ENCODE measurements around the gene PRDX5. TPM values are rescaled to one million over a fixed set of nuclear protein-coding genes. Genes with fewer than 3 reads are reported as not detected.
A peak's percentile ranks its signal among the peaks of the same experiment; 100 is the strongest.

Gene PRDX5
- total RNA-seq, 1 experiment from 2014 or later = 228 TPM

DNA sequence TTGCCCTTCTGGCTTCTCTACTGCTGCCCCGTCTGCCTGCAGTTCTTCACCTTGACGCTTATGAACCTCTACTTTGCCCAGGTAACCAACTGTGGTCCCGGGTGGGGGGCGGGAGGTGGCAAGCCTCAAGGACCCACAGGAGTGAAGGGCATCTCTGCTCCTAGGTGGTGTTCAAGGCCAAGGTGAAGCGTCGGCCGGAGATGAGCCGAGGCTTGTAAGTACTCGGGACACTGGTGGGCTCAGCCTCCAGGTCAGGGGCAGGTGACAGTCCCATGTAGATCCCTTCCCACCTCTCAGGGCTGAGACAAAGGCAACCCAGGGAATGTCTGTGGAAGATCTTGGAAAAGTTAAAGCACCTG is 31.1 kb upstream of the PRDX5 start:
- Histone ChIP-seq H3K4ac (ENCODE audit: low read depth, low read length) (no peak overlapping the region), H3K79me2 (ENCODE audit: insufficient read depth, low read length) (no peaks in the 10 kb centered on the region), H3K4me2 (ENCODE audit: insufficient read depth, insufficient read length, low read length) (no peak overlapping the region), H2BK20ac (ENCODE audit: low read depth, low read length, poor library complexity, severe bottlenecking) (no peak overlapping the region), H2BK12ac (ENCODE audit: insufficient read length, low read depth, low read length) (no peak overlapping the region), H3K14ac (ENCODE audit: insufficient read depth, low read length) (no peak overlapping the region), H3K9ac (ENCODE audit: extremely low read depth, insufficient read length, low read length) (no peak overlapping the region), H2BK120ac (ENCODE audit: low read depth, low read length, poor library complexity, severe bottlenecking) (no peak overlapping the region), H3K23me2 (ENCODE audit: insufficient read length, low read depth, low read length, poor library complexity, severe bottlenecking) (peaks cover 15% of the 10 kb centered on the region), H3K56ac (ENCODE audit: insufficient read length, low read depth, low read length) (no peak overlapping the region), H3K9me3 (ENCODE audit: control insufficient read depth, low read depth, low read length) (no peaks in the 10 kb centered on the region), H2AFZ (ENCODE audit: low read length) (no peak overlapping the region), H4K20me1 (ENCODE audit: control insufficient read depth, insufficient read depth, insufficient read length) (no peaks in the 10 kb centered on the region), H4K91ac (ENCODE audit: insufficient read length, low read depth, low read length) (no peak overlapping the region), H2BK5ac (ENCODE audit: insufficient read length, low read length) (no peak overlapping the region), H3K18ac (ENCODE audit: insufficient read length, low read depth, low read length) (no peak overlapping the region), H3K79me1 (ENCODE audit: insufficient read depth, low read depth, low read length, poor library complexity, severe bottlenecking) (no peaks in the 10 kb centered on the region), H3K27me3 (ENCODE audit: insufficient read depth, low read length) (peaks cover 16% of the 10 kb centered on the region; the same call in 1 of the 2 replicates), H3K4me1 (ENCODE audit: insufficient read depth, low read length) (no peaks in the 10 kb centered on the region), H4K5ac (ENCODE audit: insufficient read length, low read depth, low read length) (no peak overlapping the region), H4K8ac (replicated peaks; ENCODE audit: insufficient read length, low read depth, low read length) (no peak overlapping the region), H3T11ph (ENCODE audit: low read length) (no peak overlapping the region), H2AK5ac (ENCODE audit: insufficient read length, low read length) (no peak overlapping the region), H2BK15ac (ENCODE audit: low read depth, low read length) (no peak overlapping the region), H3K27ac (ENCODE audit: insufficient read length, low read depth, low read length) (no peak overlapping the region), H3K23ac (ENCODE audit: insufficient read length, low read depth, low read length) (no peak overlapping the region)
- Mint-ChIP-seq H3K36me3 (ENCODE audit: insufficient read depth in 1 of 3, low read depth in 3 of 3) (peaks cover 2 to 9% (median 6%) of the 10 kb centered on the region in 3 experiments), H3K4me1 (peaks cover 12 to 16% of the 10 kb centered on the region in 2 experiments), H3K4me3 (peak overlapping the region; percentile 79 to 82), H3K27me3 (ENCODE audit: low read depth) (peaks cover 33% of the 10 kb centered on the region), H3K27ac (no peak overlapping the region; a peak in 1 of 7 replicates), H3K9me3 (no peaks in the 10 kb centered on the region; a peak in 2 of 5 replicates)
- DNase-seq = no peak
- WGBS (ENCODE audit: extremely low coverage, insufficient read length, low lambda C conversion rate) = no CpG with 5 or more reads among the region's 9 CpGs
- TF ChIP-seq, protein P1, sequence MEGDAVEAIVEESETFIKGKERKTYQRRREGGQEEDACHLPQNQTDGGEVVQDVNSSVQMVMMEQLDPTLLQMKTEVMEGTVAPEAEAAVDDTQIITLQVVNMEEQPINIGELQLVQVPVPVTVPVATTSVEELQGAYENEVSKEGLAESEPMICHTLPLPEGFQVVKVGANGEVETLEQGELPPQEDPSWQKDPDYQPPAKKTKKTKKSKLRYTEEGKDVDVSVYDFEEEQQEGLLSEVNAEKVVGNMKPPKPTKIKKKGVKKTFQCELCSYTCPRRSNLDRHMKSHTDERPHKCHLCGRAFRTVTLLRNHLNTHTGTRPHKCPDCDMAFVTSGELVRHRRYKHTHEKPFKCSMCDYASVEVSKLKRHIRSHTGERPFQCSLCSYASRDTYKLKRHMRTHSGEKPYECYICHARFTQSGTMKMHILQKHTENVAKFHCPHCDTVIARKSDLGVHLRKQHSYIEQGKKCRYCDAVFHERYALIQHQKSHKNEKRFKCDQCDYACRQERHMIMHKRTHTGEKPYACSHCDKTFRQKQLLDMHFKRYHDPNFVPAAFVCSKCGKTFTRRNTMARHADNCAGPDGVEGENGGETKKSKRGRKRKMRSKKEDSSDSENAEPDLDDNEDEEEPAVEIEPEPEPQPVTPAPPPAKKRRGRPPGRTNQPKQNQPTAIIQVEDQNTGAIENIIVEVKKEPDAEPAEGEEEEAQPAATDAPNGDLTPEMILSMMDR (conservative IDR thresholded peaks at IDR 0.05) = no peak
